Ovary (tissue), 9 donors: Measurements from ENCODE around the gene SGPL1. TPM values are rescaled to one million over a fixed set of nuclear protein-coding genes. Genes with fewer than 3 reads are reported as not detected.

Experiments
- DNase-seq, 5 donors: peaks; one replicate each; pipeline ENCODE4 v3.0.0-alpha.2; 2019 to 2020
- H3K27ac ChIP-seq, 2 donors: fragments of 200-600 bp; one replicate each; pipeline versions ENCODE4 v1.5.1 to v1.8.0; 2019 to 2022
- H3K27me3 ChIP-seq: fragments of 200-600 bp; one replicate; pipeline ENCODE4 v1.8.0; 2022
- H3K36me3 ChIP-seq: fragments of 200-600 bp; sonication (generic); one replicate; pipeline ENCODE4 v1.5.1; 2019
- H3K4me1 ChIP-seq: one replicate; pipeline ENCODE4 v1.8.1; 2013; ENCODE audit warnings: mild to moderate bottlenecking, moderate library complexity; ENCODE audit not compliant: insufficient read depth
- H3K4me3 ChIP-seq: fragments of 200-600 bp; sonication (generic); one replicate; pipeline ENCODE4 v1.5.1; 2017
- H3K9me3 ChIP-seq, 2 donors: fragments of 200-600 bp in 1 of 2; sonication (generic) in 1 of 2; one replicate each; pipeline versions ENCODE4 v1.5.1 to v1.8.1; 2013 to 2019; ENCODE audit warnings: mild to moderate bottlenecking in 1 of 2, moderate library complexity in 1 of 2
- CTCF ChIP-seq, 3 donors: fragments of 450-650 bp in 2 of 3; fragments of 200-600 bp in 1 of 3; IDR thresholded peaks; one replicate each; pipeline versions ENCODE4 v1.5.1 to v1.8.0; 2016 to 2022; ENCODE audit warnings: antibody characterized with exemption in 3 of 3, mild to moderate bottlenecking in 1 of 3
- EP300 ChIP-seq: sonication (generic); formaldehyde crosslinking; IDR thresholded peaks from one replicate; pipeline ENCODE4 v1.6.1; 2017; ENCODE audit warnings: antibody characterized with exemption
- POLR2A ChIP-seq: fragments of 450-650 bp; IDR thresholded peaks from one replicate; pipeline ENCODE4 v1.6.1; 2017; ENCODE audit warnings: antibody characterized with exemption, mild to moderate bottlenecking, moderate library complexity
- WGBS, 3 donors: extraction: QIAGEN DNeasy Blood & Tissue Kit in 1 of 3; methylation state at CpG; one replicate each; pipeline versions ENCODE4 v1.1.5 to v1.1.7; 2013 to 2017; 5-methylcytosine and 5-hydroxymethylcytosine counted together
- intact Hi-C, 4 donors: fragments of 100-400 bp; cut with DNase I; formaldehyde crosslinking; loops; one replicate each; pipeline versions ENCODE4 v1.11.0 to v1.15.1; 2022 to 2023
- polyA plus RNA-seq, 2 donors: library from polyadenylated mRNA; stranded (reverse); fragments of 200-250 nt in 1 of 2; fragments of 350-450 nt in 1 of 2; fragmentation: Illumina TruSeq in 1 of 2; extraction: RNeasy Lipid Tissue Mini Kit (QIAGEN cat#74804) in 1 of 2; gene quantifications; one replicate each; pipeline ENCODE4 v1.2.3, GENCODE V29; 2013 to 2014
- total RNA-seq, 7 donors: library from RNA; depleted of rRNA in 2 of 7; stranded (reverse); fragments of >200 nt in 2 of 7; fragmentation: NEBNext Ultra II Directional in 3 of 7; extraction: Animal tissue kit (Norgen Biotek cat#: 25700) in 3 of 7; gene quantifications; one replicate each; pipeline versions ENCODE4 v1.1.0 to v1.2.4, GENCODE V29; 2016 to 2023
- donor health status: DM: no; HTN: no; CAD: no; lungs with moderate emphysema.
- donor health status: DM: no; HTN: no; CAD: no.
- donor health status: Bipolar disorder and iron deficiency.
- donor health status: DM: yes; HTN: yes; CAD: no.
- donor health status: DM: no; HTN: no; CAD: no.
- donor health status: DM: yes; HTN: yes; CAD: no.

The SGPL1 gene
- total and polyA plus RNA-seq, 9 donors: 8.0 to 52.6 (median 30.8) TPM

DNA sequence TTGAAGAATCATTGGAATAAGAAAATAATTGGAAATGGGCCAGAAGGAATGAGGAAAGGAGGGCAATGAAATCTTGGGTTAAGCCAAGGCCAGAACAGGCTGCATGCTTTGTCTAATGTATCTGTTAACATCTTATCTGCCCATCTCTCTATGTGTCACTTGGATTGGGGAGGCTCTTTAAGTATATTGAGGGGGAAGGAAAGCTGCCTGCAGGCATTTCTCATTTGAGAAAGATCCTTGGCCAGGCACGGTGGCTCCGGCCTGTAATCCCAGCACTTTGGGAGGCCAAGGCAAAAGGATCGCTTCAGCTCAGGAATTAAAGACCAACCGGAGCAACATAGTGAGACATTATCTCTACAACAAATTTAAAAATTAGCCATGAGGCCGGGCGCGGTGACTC lies 58.3 kb downstream of the SGPL1 start:
- H3K4me1 ChIP-seq: no peaks in the 10 kb centered on the region
- 80 to 91% (median 84%) methylated on average over 7 of the region's 7 CpGs for WGBS, 3 donors
- no peak for TF ChIP-seq CTCF (IDR thresholded peaks at IDR 0.05)
- TF ChIP-seq POLR2A: no peak
- TF ChIP-seq EP300: no peak
- DNase-seq: no peak
- intact Hi-C loops: no loop called here
- H3K36me3 ChIP-seq: no peaks in the 10 kb centered on the region
- no peaks in the 10 kb centered on the region for H3K9me3 ChIP-seq
- no peak overlapping the region for H3K27ac ChIP-seq
- H3K27me3 ChIP-seq: no peaks in the 10 kb centered on the region
- H3K4me3 ChIP-seq: no peak overlapping the region

DNA sequence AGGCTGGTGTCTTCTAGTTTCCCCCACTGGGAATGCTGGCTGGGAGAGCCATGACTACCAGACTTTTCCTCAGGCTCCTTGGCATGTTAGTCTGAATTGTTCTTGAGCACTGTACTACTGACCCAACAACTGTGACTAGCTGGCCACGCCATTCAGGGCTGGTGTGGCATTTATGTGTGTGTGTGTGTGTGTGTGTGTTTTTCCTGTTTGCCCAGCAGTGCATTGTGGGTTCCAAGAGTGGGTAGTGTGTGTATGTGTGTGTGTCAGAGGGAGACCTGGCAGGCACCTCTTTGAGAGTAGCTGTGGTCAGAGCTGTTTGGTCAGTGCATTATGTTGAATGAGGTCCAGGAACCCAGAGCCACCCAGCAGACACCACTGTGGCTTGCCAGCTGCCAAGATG lies 63.5 kb downstream of the SGPL1 start:
- intact Hi-C loops: loop anchor here in 2 of 4 donors (2.0 to 5.0 kb wide), 3 partner anchors 64 to 332 kb away; partner anchors contain the start of gene SGPL1 (in 1 of the 2)
- WGBS, 3 donors: 88 to 95% (median 94%) methylated on average over 1 of the region's 1 CpG
- no peaks in the 10 kb centered on the region for H3K4me1 ChIP-seq
- no peaks in the 10 kb centered on the region for H3K36me3 ChIP-seq
- H3K9me3 ChIP-seq: no peaks in the 10 kb centered on the region
- H3K27me3 ChIP-seq: no peaks in the 10 kb centered on the region
- H3K27ac ChIP-seq: no peak overlapping the region
- no peak for TF ChIP-seq EP300
- no peak for TF ChIP-seq CTCF (IDR thresholded peaks at IDR 0.05)
- no peak for TF ChIP-seq POLR2A
- H3K4me3 ChIP-seq: no peak overlapping the region
- DNase-seq: no peak

- H3K9me3 ChIP-seq: no peaks in the 10 kb centered on the region
- no peaks in the 10 kb centered on the region for H3K27me3 ChIP-seq
- WGBS, 3 donors: 5 to 8% (median 6%) methylated on average over 4 of the region's 4 CpGs
- DNase-seq: peak; percentile 63 to 76 (median 72)
- H3K4me1 ChIP-seq: no peaks in the 10 kb centered on the region
- peak; percentile 65 to 82 (median 74) for TF ChIP-seq CTCF (IDR thresholded peaks at IDR 0.05)
- no peak for TF ChIP-seq POLR2A
- intact Hi-C loops: loop anchor here in 3 of 4 donors (5.0 to 10.0 kb wide), 4 partner anchors 63 to 333 kb away; partner anchors contain the start of gene SGPL1 (in 2 of the 3)
- H3K36me3 ChIP-seq: no peaks in the 10 kb centered on the region
- no peak overlapping the region for H3K27ac ChIP-seq
- no peak overlapping the region for H3K4me3 ChIP-seq
These were observed 64.4 kb downstream of the SGPL1 start for GRCh38 chr10:70880077-70880534.

DNA sequence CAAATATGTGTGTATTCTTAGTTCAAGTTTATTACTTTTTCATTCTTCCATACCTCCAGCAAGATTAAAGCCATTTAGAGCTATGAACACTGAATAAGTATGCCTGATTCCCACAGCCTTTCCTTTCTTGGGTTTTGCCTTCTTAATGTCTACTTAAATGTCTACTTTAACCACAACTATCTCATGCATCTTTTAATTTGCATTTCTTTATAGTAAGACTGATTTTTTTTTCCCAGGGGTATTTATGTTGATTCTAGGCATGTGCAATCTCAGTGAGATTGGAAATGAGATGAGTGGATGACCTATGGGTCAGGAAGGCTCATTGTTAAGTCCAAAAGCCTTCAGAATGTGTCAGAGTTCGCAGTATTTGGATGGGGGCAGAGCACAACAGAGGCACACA lies 69.0 kb downstream of the SGPL1 start:
- no peak overlapping the region for H3K27ac ChIP-seq
- no peaks in the 10 kb centered on the region for H3K36me3 ChIP-seq
- no peaks in the 10 kb centered on the region for H3K27me3 ChIP-seq
- TF ChIP-seq EP300: no peak
- TF ChIP-seq POLR2A: no peak
- no peak for TF ChIP-seq CTCF (IDR thresholded peaks at IDR 0.05)
- DNase-seq: no peak
- peaks cover 2% of the 10 kb centered on the region for H3K4me1 ChIP-seq
- no peak overlapping the region for H3K4me3 ChIP-seq
- 97 to 100% (median 100%) methylated on average over 1 of the region's 1 CpG for WGBS, 3 donors
- no peaks in the 10 kb centered on the region for H3K9me3 ChIP-seq
- intact Hi-C loops: loop anchor here in 3 of 4 donors (5.0 to 10.0 kb wide), 4 partner anchors 67 to 337 kb away; partner anchors contain the start of gene SGPL1 (in 2 of the 3)
